HUES64 (cell line): ENCODE data around the gene RIMS4.

ENCODE experiments used
- H3K27ac ChIP-seq: 2 replicates; pipeline ENCODE4 v1.7.0; 2013; ENCODE audit warnings: low read depth, low read length, inconsistent platforms
- H3K27me3 ChIP-seq: 2 replicates; pipeline ENCODE4 v1.6.1; 2013; ENCODE audit warnings: mild to moderate bottlenecking, low read length; ENCODE audit not compliant: insufficient read depth
- H3K36me3 ChIP-seq: 2 replicates; pipeline ENCODE4 v1.6.1; 2013; ENCODE audit warnings: mild to moderate bottlenecking, low read length; ENCODE audit not compliant: insufficient read depth
- H3K4me1 ChIP-seq: 2 replicates; pipeline ENCODE4 v1.6.1; 2013; ENCODE audit warnings: mild to moderate bottlenecking, low read length, moderate library complexity; ENCODE audit not compliant: insufficient read depth
- H3K4me3 ChIP-seq: 2 replicates; pipeline ENCODE4 v1.5.1; 2013; ENCODE audit warnings: mild to moderate bottlenecking, low read length, moderate library complexity
- H3K9ac ChIP-seq: 2 replicates; pipeline ENCODE4 v1.6.1; 2013; ENCODE audit warnings: mild to moderate bottlenecking, low read depth, low read length
- H3K9me3 ChIP-seq: 2 replicates; pipeline ENCODE4 v1.6.1; 2013; ENCODE audit warnings: low read depth, low read length; ENCODE audit not compliant: insufficient read depth
- WGBS: fragments of 150-250, 120-280 bp; methylation state at CpG from one replicate; pipeline ENCODE4 v1.1.7; 2013; ENCODE audit warnings: missing lambda C conversion rate; 5-methylcytosine and 5-hydroxymethylcytosine counted together

The RIMS4 gene

GRCh38 chr20:44725837-44726236, 84.5 kb downstream of the RIMS4 start:
- peaks cover 28% of the 10 kb centered on the region for H3K4me1 ChIP-seq
- H3K36me3 ChIP-seq, result no peaks in the 10 kb centered on the region
- no peak overlapping the region for H3K9ac ChIP-seq
- no peaks in the 10 kb centered on the region for H3K9me3 ChIP-seq
- H3K4me3 ChIP-seq, result no peak overlapping the region
- H3K27ac ChIP-seq, result no peak overlapping the region
- no peaks in the 10 kb centered on the region for H3K27me3 ChIP-seq
- 87% methylated on average over 5 of the region's 5 CpGs for WGBS

GRCh38 chr20:44724423-44725091, 85.8 kb downstream of the RIMS4 start:
- Histone ChIP-seq H3K9ac (no peak overlapping the region), H3K27me3 (no peaks in the 10 kb centered on the region), H3K4me1 (peaks cover 31% of the 10 kb centered on the region), H3K27ac (no peak overlapping the region), H3K9me3 (no peaks in the 10 kb centered on the region), H3K36me3 (no peaks in the 10 kb centered on the region), H3K4me3 (no peak overlapping the region)
- WGBS, result 91% methylated on average over 26 of the region's 26 CpGs

- H3K4me1 ChIP-seq, result peaks cover 24% of the 10 kb centered on the region
- H3K27ac ChIP-seq, result no peak overlapping the region
- no peaks in the 10 kb centered on the region for H3K27me3 ChIP-seq
- no peak overlapping the region for H3K9ac ChIP-seq
- H3K36me3 ChIP-seq, result no peaks in the 10 kb centered on the region
- no peak overlapping the region for H3K4me3 ChIP-seq
- WGBS, result 93% methylated on average over 7 of the region's 9 CpGs
- no peaks in the 10 kb centered on the region for H3K9me3 ChIP-seq
Measured at GRCh38 chr20:44723798-44724362, 86.5 kb downstream of the RIMS4 start.

- WGBS, result 86% methylated on average over 7 of the region's 7 CpGs
- Histone ChIP-seq H3K9me3 (no peaks in the 10 kb centered on the region), H3K27me3 (no peaks in the 10 kb centered on the region), H3K27ac (no peak overlapping the region), H3K4me3 (no peak overlapping the region), H3K9ac (no peak overlapping the region), H3K4me1 (peaks cover 19% of the 10 kb centered on the region), H3K36me3 (no peaks in the 10 kb centered on the region)
Measured at GRCh38 chr20:44723391-44723790, 87.0 kb downstream of the RIMS4 start.

GRCh38 chr20:44722990-44723389, 87.4 kb downstream of the RIMS4 start:
- no peak overlapping the region for H3K27ac ChIP-seq

GRCh38 chr20:44721785-44722054, 88.6 kb downstream of the RIMS4 start:
- Histone ChIP-seq H3K36me3 (no peaks in the 10 kb centered on the region), H3K27ac (no peak overlapping the region), H3K4me1 (peaks cover 10% of the 10 kb centered on the region), H3K9me3 (no peaks in the 10 kb centered on the region), H3K9ac (no peak overlapping the region), H3K4me3 (no peak overlapping the region), H3K27me3 (no peaks in the 10 kb centered on the region)
- 92% methylated on average over 1 of the region's 1 CpG for WGBS

More at GRCh38 chr20:44722990-44723389, 87.4 kb downstream of the RIMS4 start:
- 92% methylated on average over 2 of the region's 2 CpGs for WGBS
- no peaks in the 10 kb centered on the region for H3K9me3 ChIP-seq
- H3K27me3 ChIP-seq, result no peaks in the 10 kb centered on the region
- H3K4me1 ChIP-seq, result peaks cover 18% of the 10 kb centered on the region
- H3K36me3 ChIP-seq, result no peaks in the 10 kb centered on the region
- no peak overlapping the region for H3K9ac ChIP-seq
- H3K4me3 ChIP-seq, result no peak overlapping the region

- H3K9me3 ChIP-seq, result no peaks in the 10 kb centered on the region
- no peaks in the 10 kb centered on the region for H3K27me3 ChIP-seq
- no peak overlapping the region for H3K4me3 ChIP-seq
- peaks cover 7% of the 10 kb centered on the region; the same call in 1 of the 2 replicates for H3K4me1 ChIP-seq
- H3K36me3 ChIP-seq, result no peaks in the 10 kb centered on the region
- no peak overlapping the region for H3K9ac ChIP-seq
- no peak overlapping the region for H3K27ac ChIP-seq
- 78% methylated on average over 8 of the region's 11 CpGs for whole genome bisulfite sequencing
Measured at GRCh38 chr20:44720997-44721784, 89.2 kb downstream of the RIMS4 start.

- WGBS, result 86% methylated on average over 7 of the region's 7 CpGs
- H3K27me3 ChIP-seq, result no peaks in the 10 kb centered on the region
- H3K9ac ChIP-seq, result no peak overlapping the region
- no peaks in the 10 kb centered on the region for H3K9me3 ChIP-seq
- H3K4me3 ChIP-seq, result no peak overlapping the region
- no peaks in the 10 kb centered on the region for H3K36me3 ChIP-seq
- no peak overlapping the region for H3K27ac ChIP-seq
- H3K4me1 ChIP-seq, result peaks cover 7% of the 10 kb centered on the region; the same call in 1 of the 2 replicates
Measured at GRCh38 chr20:44720621-44720996, 89.7 kb downstream of the RIMS4 start.

GRCh38 chr20:44719841-44720240, 90.5 kb downstream of the RIMS4 start:
- H3K4me3 ChIP-seq, result no peak overlapping the region
- H3K9me3 ChIP-seq, result no peaks in the 10 kb centered on the region
- WGBS, result 94% methylated on average over 19 of the region's 19 CpGs
- no peak overlapping the region for H3K27ac ChIP-seq
- no peak overlapping the region for H3K9ac ChIP-seq
- no peaks in the 10 kb centered on the region for H3K36me3 ChIP-seq
- no peaks in the 10 kb centered on the region for H3K27me3 ChIP-seq
- H3K4me1 ChIP-seq, result peaks cover 7% of the 10 kb centered on the region; the same call in 1 of the 2 replicates

- Histone ChIP-seq H3K27ac (no peak overlapping the region), H3K9me3 (no peaks in the 10 kb centered on the region), H3K27me3 (no peaks in the 10 kb centered on the region), H3K4me3 (no peak overlapping the region), H3K9ac (no peak overlapping the region), H3K4me1 (peaks cover 7% of the 10 kb centered on the region; the same call in 1 of the 2 replicates), H3K36me3 (no peaks in the 10 kb centered on the region)
- 64% methylated on average over 9 of the region's 10 CpGs for WGBS
Measured at GRCh38 chr20:44717986-44718385, 92.4 kb downstream of the RIMS4 start.

- Histone ChIP-seq H3K4me3 (no peak overlapping the region), H3K36me3 (no peaks in the 10 kb centered on the region), H3K9ac (no peak overlapping the region), H3K27me3 (no peaks in the 10 kb centered on the region), H3K9me3 (no peaks in the 10 kb centered on the region), H3K4me1 (peaks cover 7% of the 10 kb centered on the region; the same call in 1 of the 2 replicates), H3K27ac (no peak overlapping the region)
- WGBS, result 91% methylated on average over 13 of the region's 13 CpGs
Measured at GRCh38 chr20:44716309-44717106, 93.8 kb downstream of the RIMS4 start.
